Mucosa of descending colon (tissue), 3 donors: ENCODE data around the gene SIX3. TPM values are rescaled to one million over a fixed set of nuclear protein-coding genes. Genes with fewer than 3 reads are reported as not detected.

Experiments used
- ATAC-seq: fragments of 200-7000 bp; cut with Tn5 transposase; one replicate; pipeline ENCODE4 v1.9.1; 2020; ENCODE audit warnings: mild to moderate bottlenecking, moderate library complexity
- DNase-seq, 3 donors: peaks; one replicate each; pipeline ENCODE4 v3.0.0-alpha.2; 2020
- H3K36me3 ChIP-seq: fragments of 200-600 bp; one replicate; pipeline ENCODE4 v1.8.0; 2021; ENCODE audit warnings: low read depth, mild to moderate bottlenecking
- H3K4me1 ChIP-seq: fragments of 200-600 bp; one replicate; pipeline ENCODE4 v1.8.0; 2021; ENCODE audit warnings: low read depth, mild to moderate bottlenecking
- H3K4me3 ChIP-seq: fragments of 200-600 bp; one replicate; pipeline ENCODE4 v1.8.0; 2021; ENCODE audit warnings: mild to moderate bottlenecking
- H3K9me3 ChIP-seq: fragments of 200-600 bp; one replicate; pipeline ENCODE4 v1.8.0; 2021; ENCODE audit warnings: mild to moderate bottlenecking
- CTCF ChIP-seq: fragments of 200-600 bp; IDR thresholded peaks from one replicate; pipeline ENCODE4 v1.8.0; 2022; ENCODE audit warnings: antibody characterized with exemption, mild to moderate bottlenecking
- intact Hi-C, 2 donors: fragments of 100-400 bp; cut with DNase I in 1 of 2; cut with micrococcal nuclease in 1 of 2; formaldehyde crosslinking; loops; one replicate each; pipeline versions ENCODE4 v1.11.0 to v1.11.1; 2022; cut with DNase I, micrococcal nuclease
- total RNA-seq, 3 donors: library from RNA; stranded (reverse); fragmentation: NEBNext Ultra II Directional in 2 of 3; extraction: Animal tissue kit (Norgen Biotek cat#: 25700) in 2 of 3; gene quantifications; one replicate each; pipeline versions ENCODE4 v1.2.1 to v1.2.4, GENCODE V29; 2021 to 2023
- donor health status: DM: no; HTN: no; CAD: no; lungs with moderate emphysema.
- donor health status: DM: no; HTN: no; CAD: no.
- donor health status: DM: no; HTN: yes; CAD: no.

SIX3 gene
- total RNA-seq, 3 donors from 2014 or later: not detected

GRCh38 chr2:44947028-44947375, 5.5 kb downstream of the SIX3 start:
- no peak overlapping the region for H3K4me3 ChIP-seq
- DNase-seq: no peak
- intact Hi-C loops: no loop called here
- peaks cover 13% of the 10 kb centered on the region for H3K4me1 ChIP-seq
- H3K9me3 ChIP-seq: no peaks in the 10 kb centered on the region
- H3K36me3 ChIP-seq: no peaks in the 10 kb centered on the region
- no peak for TF ChIP-seq CTCF
- ATAC-seq: no peak

- H3K36me3 ChIP-seq: no peaks in the 10 kb centered on the region
- no peaks in the 10 kb centered on the region for H3K9me3 ChIP-seq
- DNase-seq: no peak
- peaks cover 14% of the 10 kb centered on the region for H3K4me1 ChIP-seq
- no peak for ATAC-seq
- intact Hi-C loops: no loop called here
- no peak overlapping the region for H3K4me3 ChIP-seq
- no peak for TF ChIP-seq CTCF
Observed at GRCh38 chr2:44948565-44949328, 7.2 kb downstream of the SIX3 start.

DNA sequence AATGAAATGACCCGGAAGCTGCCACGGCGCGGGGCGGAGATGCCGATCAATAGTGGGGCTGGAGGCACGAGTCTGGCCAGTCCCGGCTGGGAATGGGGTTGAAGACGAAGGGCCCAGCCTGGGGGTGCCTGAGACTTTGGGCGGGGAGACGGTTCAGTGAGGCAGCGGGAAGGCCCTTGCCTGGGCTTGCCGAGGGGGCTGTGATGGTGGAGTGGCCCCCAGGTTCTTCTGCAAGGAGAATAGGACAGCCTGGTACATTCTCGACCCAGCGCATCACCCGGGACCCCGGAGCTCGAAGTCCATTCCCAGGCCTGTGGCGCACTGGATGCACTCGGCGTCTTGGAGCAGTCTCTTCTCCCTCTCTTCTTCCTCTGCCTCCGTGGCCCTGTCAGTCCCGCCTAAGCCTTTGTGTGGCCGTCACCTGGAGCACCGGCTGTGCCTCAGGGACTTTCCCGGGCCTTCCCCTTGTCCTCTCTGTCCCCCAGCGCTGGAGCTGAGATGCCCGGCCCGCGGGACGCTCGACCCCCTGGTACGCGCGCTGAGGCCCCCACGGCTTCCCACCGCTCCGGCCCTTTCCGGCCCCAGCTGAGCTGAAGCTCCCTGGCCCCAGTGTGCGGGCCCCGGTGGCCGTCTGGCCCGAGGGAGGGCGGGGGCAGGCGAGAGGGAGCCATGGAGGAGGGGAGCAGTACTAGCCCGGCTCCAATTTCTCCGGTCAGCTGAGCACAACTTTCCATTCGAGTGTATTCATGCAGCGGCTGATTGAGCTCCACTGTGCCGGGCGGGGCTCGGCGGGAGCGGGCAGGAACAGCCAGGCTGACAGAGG, 8.0 kb downstream of the SIX3 start:
- intact Hi-C loops: loop anchor here in 1 of 2 donors (5.0 kb wide), 1 partner anchor 467 kb away; no protein-coding TSS in a partner anchor
- ATAC-seq (peak; percentile 50), DNase-seq (peak in 1 of 3 donors; percentile 43)
- TF ChIP-seq CTCF: no peak
- peaks cover 14% of the 10 kb centered on the region for H3K4me1 ChIP-seq
- H3K4me3 ChIP-seq: no peak overlapping the region
- H3K9me3 ChIP-seq: no peaks in the 10 kb centered on the region
- no peaks in the 10 kb centered on the region for H3K36me3 ChIP-seq

- no peak for TF ChIP-seq CTCF
- ATAC-seq (no peak), DNase-seq (no peak)
- H3K36me3 ChIP-seq: no peaks in the 10 kb centered on the region
- intact Hi-C loops: loop anchor here in 1 of 2 donors (5.0 kb wide), 1 partner anchor 468 kb away; no protein-coding TSS in a partner anchor
- H3K4me3 ChIP-seq: no peak overlapping the region
- peaks cover 24% of the 10 kb centered on the region for H3K4me1 ChIP-seq
- H3K9me3 ChIP-seq: no peaks in the 10 kb centered on the region
Observed at GRCh38 chr2:44950646-44951045, 9.1 kb downstream of the SIX3 start.

DNA sequence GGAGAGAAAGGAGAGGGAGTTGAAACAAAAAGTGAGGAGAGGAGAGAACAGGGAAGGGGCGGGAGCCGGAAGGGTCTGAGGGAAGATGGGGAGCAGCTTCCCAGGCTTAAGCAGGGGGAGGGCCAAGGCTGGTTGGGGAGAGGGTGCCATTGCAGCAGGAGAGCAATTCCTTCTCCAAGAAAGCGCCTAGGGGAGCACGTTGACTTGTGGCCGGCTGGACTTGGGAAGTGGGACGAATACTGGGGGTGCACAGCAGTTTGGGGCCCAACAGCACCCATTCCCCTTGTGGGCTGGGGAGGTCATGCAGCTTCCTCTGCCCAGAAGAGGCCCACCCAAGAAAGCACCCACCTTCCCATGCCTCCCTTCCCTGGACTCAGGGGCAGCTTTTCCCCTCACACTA, 9.6 kb downstream of the SIX3 start:
- Histone ChIP-seq H3K4me1 (peaks cover 29% of the 10 kb centered on the region), H3K9me3 (no peaks in the 10 kb centered on the region), H3K36me3 (no peaks in the 10 kb centered on the region), H3K4me3 (no peak overlapping the region)
- no peak for TF ChIP-seq CTCF
- intact Hi-C loops: loop anchor here in 1 of 2 donors (5.0 kb wide), 1 partner anchor 469 kb away; no protein-coding TSS in a partner anchor
- ATAC-seq: no peak
- no peak for DNase-seq
